ENCODE results near the gene LRMDA.

GRCh38 chr10:76514321-76514720 is 1082.9 kb downstream of the LRMDA start:
- TF ChIP-seq POLR2A (IDR thresholded peaks at IDR 0.05) (no peak), CTCF (IDR thresholded peaks at IDR 0.05) (no peak), POLR2AphosphoS5 (IDR thresholded peaks at IDR 0.05) (no peak)
